GM19025 (cell line): Measurements from ENCODE around the gene ERN1.

Experiments used
- ATAC-seq: cut with Tn5 transposase; IDR thresholded peaks from one replicate; pipeline ENCODE4 v1.9.1; 2021; ENCODE audit warnings: mild to moderate bottlenecking, low read depth, moderate library complexity; ENCODE audit not compliant: unreplicated experiment

The ERN1 gene

GRCh38 chr17:64115822-64116534, 14.0 kb downstream of the ERN1 start:
- ATAC-seq: no peak

- no peak for ATAC-seq
Observed at GRCh38 chr17:64115043-64115698, 14.8 kb downstream of the ERN1 start.

GRCh38 chr17:64113006-64113405, 16.9 kb downstream of the ERN1 start:
- no peak for ATAC-seq

- ATAC-seq: no peak
Observed at GRCh38 chr17:64111831-64112230, 18.1 kb downstream of the ERN1 start.

- ATAC-seq: no peak
Observed at GRCh38 chr17:64110379-64111152, 19.4 kb downstream of the ERN1 start.

- no peak for ATAC-seq
Observed at GRCh38 chr17:64109400-64109799, 20.5 kb downstream of the ERN1 start.

GRCh38 chr17:64107500-64108236, 22.3 kb downstream of the ERN1 start:
- no peak for ATAC-seq

- ATAC-seq: no peak
Observed at GRCh38 chr17:64106918-64107317, 23.0 kb downstream of the ERN1 start.

GRCh38 chr17:64103391-64104364, 26.3 kb downstream of the ERN1 start:
- ATAC-seq: no peak

GRCh38 chr17:64102627-64103390, 27.1 kb downstream of the ERN1 start:
- no peak for ATAC-seq

- no peak for ATAC-seq
Observed at GRCh38 chr17:64099543-64099942, 30.4 kb downstream of the ERN1 start.

- no peak for ATAC-seq
Observed at GRCh38 chr17:64097196-64097936, 32.6 kb downstream of the ERN1 start.

GRCh38 chr17:64096037-64096436, 33.9 kb downstream of the ERN1 start:
- ATAC-seq: no peak

- no peak for ATAC-seq
Observed at GRCh38 chr17:64095144-64095882, 34.6 kb downstream of the ERN1 start.

GRCh38 chr17:64094412-64094811, 35.5 kb downstream of the ERN1 start:
- ATAC-seq: no peak

GRCh38 chr17:64092952-64093451, 36.9 kb downstream of the ERN1 start:
- ATAC-seq: no peak

- no peak for ATAC-seq
Observed at GRCh38 chr17:64092113-64092512, 37.8 kb downstream of the ERN1 start.
